Tibial nerve (tissue), 4 donors: Measurements from ENCODE around the gene VGLL2.

Source experiments
- EP300 ChIP-seq, 2 donors: sonication (generic); formaldehyde crosslinking; IDR thresholded peaks; one replicate each; pipeline ENCODE4 v1.6.1; 2017; ENCODE audit warnings: antibody characterized with exemption in 2 of 2, mild to moderate bottlenecking in 1 of 2
- TF ChIP-seq, protein P1 (sequence below), 5 experiments: fragments of 200-600 bp in 3 of 5; fragments of 450-650 bp in 2 of 5; sonication (generic) in 3 of 5; IDR thresholded peaks; one replicate each; pipeline ENCODE4 v1.5.1; 2016 to 2019; ENCODE audit warnings: antibody characterized with exemption in 5 of 5, mild to moderate bottlenecking in 3 of 5, moderate library complexity in 2 of 5

DNA sequence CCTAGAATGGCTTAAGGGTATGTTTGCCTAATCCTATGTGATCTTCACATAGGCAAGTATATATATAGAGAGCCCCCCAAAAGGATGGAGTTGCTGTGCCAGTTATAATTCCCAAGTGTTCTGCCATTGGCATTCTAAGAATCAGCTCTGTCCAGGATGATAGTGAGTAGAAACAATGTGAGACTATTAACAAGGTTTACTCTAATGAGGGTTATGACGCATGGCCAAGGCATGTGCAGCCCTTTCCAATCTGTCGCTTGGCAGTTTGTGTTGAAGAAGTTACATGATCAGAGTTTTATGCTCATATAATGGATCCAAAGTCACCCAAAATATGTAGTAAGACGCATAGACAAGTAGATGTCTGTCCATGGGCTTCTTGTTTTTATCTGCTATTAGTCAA, 33.6 kb downstream of the VGLL2 start:
- TF ChIP-seq, protein P1, sequence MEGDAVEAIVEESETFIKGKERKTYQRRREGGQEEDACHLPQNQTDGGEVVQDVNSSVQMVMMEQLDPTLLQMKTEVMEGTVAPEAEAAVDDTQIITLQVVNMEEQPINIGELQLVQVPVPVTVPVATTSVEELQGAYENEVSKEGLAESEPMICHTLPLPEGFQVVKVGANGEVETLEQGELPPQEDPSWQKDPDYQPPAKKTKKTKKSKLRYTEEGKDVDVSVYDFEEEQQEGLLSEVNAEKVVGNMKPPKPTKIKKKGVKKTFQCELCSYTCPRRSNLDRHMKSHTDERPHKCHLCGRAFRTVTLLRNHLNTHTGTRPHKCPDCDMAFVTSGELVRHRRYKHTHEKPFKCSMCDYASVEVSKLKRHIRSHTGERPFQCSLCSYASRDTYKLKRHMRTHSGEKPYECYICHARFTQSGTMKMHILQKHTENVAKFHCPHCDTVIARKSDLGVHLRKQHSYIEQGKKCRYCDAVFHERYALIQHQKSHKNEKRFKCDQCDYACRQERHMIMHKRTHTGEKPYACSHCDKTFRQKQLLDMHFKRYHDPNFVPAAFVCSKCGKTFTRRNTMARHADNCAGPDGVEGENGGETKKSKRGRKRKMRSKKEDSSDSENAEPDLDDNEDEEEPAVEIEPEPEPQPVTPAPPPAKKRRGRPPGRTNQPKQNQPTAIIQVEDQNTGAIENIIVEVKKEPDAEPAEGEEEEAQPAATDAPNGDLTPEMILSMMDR (IDR thresholded peaks at IDR 0.05): no peak
- TF ChIP-seq EP300 (IDR thresholded peaks at IDR 0.05): no peak
